Astrocyte (in vitro differentiated cells and primary cell): ENCODE data around the gene GPD2.

Experiments
- CTCF ChIP-seq: IDR thresholded peaks from 2 replicates; pipeline ENCODE4 v1.5.1; 2011; ENCODE audit warnings: low read depth, mild to moderate bottlenecking, inconsistent platforms, low read length, moderate library complexity; ENCODE audit not compliant: insufficient read depth
- EZH2 ChIP-seq: IDR thresholded peaks from 2 replicates; pipeline ENCODE4 v1.6.1; 2012; ENCODE audit warnings: mild to moderate bottlenecking, low read length, inconsistent platforms; ENCODE audit not compliant: insufficient read depth

- no peak for TF ChIP-seq CTCF
- TF ChIP-seq EZH2 = no peak
Measured at GRCh38 chr2:156573710-156574109, 137.5 kb downstream of the GPD2 start.
